Ishikawa (cell line): ENCODE data around the gene PBX1.

Source experiments
- CEBPB ChIP-seq: IDR thresholded peaks from 2 replicates; pipeline ENCODE4 v1.6.1; 2012
- EGR1 ChIP-seq: IDR thresholded peaks from 2 replicates; pipeline ENCODE4 v1.6.1; 2012
- EP300 ChIP-seq: IDR thresholded peaks from 2 replicates; pipeline ENCODE4 v1.6.1; 2012; ENCODE audit warnings: borderline replicate concordance
- FOXM1 ChIP-seq: IDR thresholded peaks from 2 replicates; pipeline ENCODE4 v1.6.1; 2012; ENCODE audit warnings: low read depth, borderline replicate concordance
- NFIC ChIP-seq: IDR thresholded peaks from 2 replicates; pipeline ENCODE4 v1.6.1; 2012
- RAD21 ChIP-seq: IDR thresholded peaks from 2 replicates; pipeline ENCODE4 v1.6.1; 2012; ENCODE audit warnings: low read depth
- TAF1 ChIP-seq: IDR thresholded peaks from 2 replicates; pipeline ENCODE4 v1.6.1; 2012; ENCODE audit warnings: low read depth, mild to moderate bottlenecking
- TCF12 ChIP-seq: IDR thresholded peaks from 2 replicates; pipeline ENCODE4 v1.6.1; 2012; ENCODE audit warnings: low read depth
- TEAD4 ChIP-seq: IDR thresholded peaks from 2 replicates; pipeline ENCODE4 v1.6.1; 2012
- USF1 ChIP-seq: IDR thresholded peaks from 2 replicates; pipeline ENCODE4 v1.6.1; 2012
- YY1 ChIP-seq: IDR thresholded peaks from 2 replicates; pipeline ENCODE4 v1.6.1; 2012; ENCODE audit warnings: low read depth
- ZBTB7A ChIP-seq: IDR thresholded peaks from 2 replicates; pipeline ENCODE4 v1.6.1; 2012; ENCODE audit warnings: low read depth
- TF ChIP-seq, protein P1 (sequence below): IDR thresholded peaks from 2 replicates; pipeline ENCODE4 v1.6.1; 2012; ENCODE audit warnings: low read depth, mild to moderate bottlenecking
- TF ChIP-seq, protein P2 (sequence below): IDR thresholded peaks from 2 replicates; pipeline ENCODE4 v1.6.1; 2012

DNA sequence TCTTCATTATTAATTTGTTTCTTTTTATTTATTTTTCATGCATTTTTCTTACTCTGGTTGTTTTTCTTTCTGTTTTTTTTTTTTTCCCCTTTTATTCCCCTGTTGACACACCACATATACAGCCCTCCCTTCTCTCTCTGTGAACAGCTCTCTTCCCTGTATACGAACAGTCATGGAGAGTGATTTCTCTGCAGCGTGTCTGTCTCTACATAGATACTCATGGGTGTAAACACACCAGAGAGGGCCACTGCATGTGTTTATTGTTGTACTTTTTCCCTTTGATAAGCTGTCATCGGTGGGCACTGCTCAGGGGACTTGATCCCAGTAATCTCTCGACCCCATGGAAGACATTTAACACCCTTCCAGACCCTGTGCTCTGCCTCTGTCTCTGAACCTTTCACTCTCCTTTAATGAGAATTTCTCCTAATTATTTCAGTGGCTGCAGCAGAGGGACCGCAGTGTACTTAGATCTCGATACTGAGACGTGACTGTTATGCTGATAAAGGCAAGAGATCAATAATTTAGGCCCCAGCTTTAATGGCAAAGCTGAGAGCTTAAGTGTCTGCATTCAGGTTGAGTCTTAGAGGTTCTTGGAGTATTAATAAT, 113.1 kb downstream of the PBX1 start:
- TF ChIP-seq YY1 (no peak), EP300 (no peak), TAF1 (no peak), USF1 (no peak), TCF12 (no peak), EGR1 (no peak), FOXM1 (no peak), TEAD4 (no peak), CEBPB (no peak), ZBTB7A (no peak), NFIC (no peak), RAD21 (no peak)
- TF ChIP-seq, protein P1, sequence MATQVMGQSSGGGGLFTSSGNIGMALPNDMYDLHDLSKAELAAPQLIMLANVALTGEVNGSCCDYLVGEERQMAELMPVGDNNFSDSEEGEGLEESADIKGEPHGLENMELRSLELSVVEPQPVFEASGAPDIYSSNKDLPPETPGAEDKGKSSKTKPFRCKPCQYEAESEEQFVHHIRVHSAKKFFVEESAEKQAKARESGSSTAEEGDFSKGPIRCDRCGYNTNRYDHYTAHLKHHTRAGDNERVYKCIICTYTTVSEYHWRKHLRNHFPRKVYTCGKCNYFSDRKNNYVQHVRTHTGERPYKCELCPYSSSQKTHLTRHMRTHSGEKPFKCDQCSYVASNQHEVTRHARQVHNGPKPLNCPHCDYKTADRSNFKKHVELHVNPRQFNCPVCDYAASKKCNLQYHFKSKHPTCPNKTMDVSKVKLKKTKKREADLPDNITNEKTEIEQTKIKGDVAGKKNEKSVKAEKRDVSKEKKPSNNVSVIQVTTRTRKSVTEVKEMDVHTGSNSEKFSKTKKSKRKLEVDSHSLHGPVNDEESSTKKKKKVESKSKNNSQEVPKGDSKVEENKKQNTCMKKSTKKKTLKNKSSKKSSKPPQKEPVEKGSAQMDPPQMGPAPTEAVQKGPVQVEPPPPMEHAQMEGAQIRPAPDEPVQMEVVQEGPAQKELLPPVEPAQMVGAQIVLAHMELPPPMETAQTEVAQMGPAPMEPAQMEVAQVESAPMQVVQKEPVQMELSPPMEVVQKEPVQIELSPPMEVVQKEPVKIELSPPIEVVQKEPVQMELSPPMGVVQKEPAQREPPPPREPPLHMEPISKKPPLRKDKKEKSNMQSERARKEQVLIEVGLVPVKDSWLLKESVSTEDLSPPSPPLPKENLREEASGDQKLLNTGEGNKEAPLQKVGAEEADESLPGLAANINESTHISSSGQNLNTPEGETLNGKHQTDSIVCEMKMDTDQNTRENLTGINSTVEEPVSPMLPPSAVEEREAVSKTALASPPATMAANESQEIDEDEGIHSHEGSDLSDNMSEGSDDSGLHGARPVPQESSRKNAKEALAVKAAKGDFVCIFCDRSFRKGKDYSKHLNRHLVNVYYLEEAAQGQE: no peak
- TF ChIP-seq, protein P2, sequence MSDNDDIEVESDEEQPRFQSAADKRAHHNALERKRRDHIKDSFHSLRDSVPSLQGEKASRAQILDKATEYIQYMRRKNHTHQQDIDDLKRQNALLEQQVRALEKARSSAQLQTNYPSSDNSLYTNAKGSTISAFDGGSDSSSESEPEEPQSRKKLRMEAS: no peak
